AG04450 (cell line): Measurements from ENCODE around the gene PREX1. TPM values are rescaled to one million over a fixed set of nuclear protein-coding genes. Genes with fewer than 3 reads are reported as not detected.

Experiments used
- CTCF ChIA-PET: fragments of 300-600, 350-600 bp; formaldehyde crosslinking; extraction: SDS; loops from one replicate; lab custom pipeline; 2022; ENCODE audit warnings: antibody characterized with exemption, inconsistent platforms; lab: Charles Lee
- POLR2A ChIA-PET: fragments of 350-600 bp; formaldehyde crosslinking; extraction: SDS; loops from one replicate; lab custom pipeline; 2021; ENCODE audit warnings: antibody characterized with exemption, inconsistent platforms; lab: Yijun Ruan, JAX
- DNase-seq: peaks from one replicate; pipeline ENCODE4 v3.0.0-alpha.2; 2011; ENCODE audit warnings: low read depth, low spot score
- H3K27ac ChIP-seq: one replicate; pipeline ENCODE4 v1.5.1; 2012; ENCODE audit warnings: low read depth, low read length, control low read depth
- H3K27me3 ChIP-seq: one replicate; pipeline ENCODE4 v1.6.0; 2012; ENCODE audit warnings: low read length; ENCODE audit not compliant: control insufficient read depth, insufficient read depth
- H3K4me3 ChIP-seq: 2 replicates; pipeline ENCODE4 v1.5.1; 2011; ENCODE audit warnings: mild to moderate bottlenecking, low read depth, low read length, control low read depth
- H3K9me3 ChIP-seq: 2 replicates; pipeline ENCODE4 v1.5.1; 2012; ENCODE audit warnings: low read length; ENCODE audit not compliant: control insufficient read depth, insufficient read depth
- polyA plus RNA-seq: library from polyadenylated mRNA; depleted of rRNA; stranded (reverse); fragments of >200 nt; gene quantifications from 2 replicates; pipeline ENCODE4 v1.2.3, GENCODE V29; 2011
- TF ChIP-seq, protein P1 (sequence below): IDR thresholded peaks from 2 replicates; pipeline ENCODE4 v1.5.1; 2011; ENCODE audit warnings: low read depth, low read length, control low read depth, inconsistent platforms

Gene PREX1
- polyA plus RNA-seq, 1 experiment, result 0.69 TPM

DNA sequence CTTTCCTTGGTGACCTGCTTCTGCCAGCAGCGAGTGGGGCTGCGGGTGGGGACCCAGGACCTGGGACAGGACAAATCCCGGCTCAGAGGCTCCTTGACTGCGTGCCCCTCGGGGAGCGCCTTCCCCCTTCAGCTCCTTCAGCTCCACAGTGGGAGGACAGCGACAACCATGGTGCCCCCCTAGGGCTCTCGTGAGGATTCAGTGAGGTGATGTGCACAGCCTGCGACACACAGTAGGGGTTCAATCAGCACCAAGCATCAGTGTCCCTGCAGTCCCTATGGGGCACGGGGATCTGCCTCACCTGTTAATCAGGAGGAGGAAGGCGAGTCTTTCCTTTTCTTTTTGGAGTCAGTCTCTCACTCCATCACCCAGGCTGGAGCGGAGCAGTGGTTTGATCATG lies 209.2 kb downstream of the PREX1 start:
- H3K27me3 ChIP-seq, result peaks cover 7% of the 10 kb centered on the region
- TF ChIP-seq, protein P1, sequence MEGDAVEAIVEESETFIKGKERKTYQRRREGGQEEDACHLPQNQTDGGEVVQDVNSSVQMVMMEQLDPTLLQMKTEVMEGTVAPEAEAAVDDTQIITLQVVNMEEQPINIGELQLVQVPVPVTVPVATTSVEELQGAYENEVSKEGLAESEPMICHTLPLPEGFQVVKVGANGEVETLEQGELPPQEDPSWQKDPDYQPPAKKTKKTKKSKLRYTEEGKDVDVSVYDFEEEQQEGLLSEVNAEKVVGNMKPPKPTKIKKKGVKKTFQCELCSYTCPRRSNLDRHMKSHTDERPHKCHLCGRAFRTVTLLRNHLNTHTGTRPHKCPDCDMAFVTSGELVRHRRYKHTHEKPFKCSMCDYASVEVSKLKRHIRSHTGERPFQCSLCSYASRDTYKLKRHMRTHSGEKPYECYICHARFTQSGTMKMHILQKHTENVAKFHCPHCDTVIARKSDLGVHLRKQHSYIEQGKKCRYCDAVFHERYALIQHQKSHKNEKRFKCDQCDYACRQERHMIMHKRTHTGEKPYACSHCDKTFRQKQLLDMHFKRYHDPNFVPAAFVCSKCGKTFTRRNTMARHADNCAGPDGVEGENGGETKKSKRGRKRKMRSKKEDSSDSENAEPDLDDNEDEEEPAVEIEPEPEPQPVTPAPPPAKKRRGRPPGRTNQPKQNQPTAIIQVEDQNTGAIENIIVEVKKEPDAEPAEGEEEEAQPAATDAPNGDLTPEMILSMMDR, result no peak
- peaks cover 6% of the 10 kb centered on the region for H3K9me3 ChIP-seq
- ChIA-PET POLR2A (no interaction called here), CTCF (interaction anchor here (0.6 kb wide), 1 partner anchor 941 kb away, joined by 3 read pairs; no protein-coding TSS in a partner anchor)
- DNase-seq, result no peak
- no peak overlapping the region for H3K4me3 ChIP-seq
- H3K27ac ChIP-seq, result no peak overlapping the region

DNA sequence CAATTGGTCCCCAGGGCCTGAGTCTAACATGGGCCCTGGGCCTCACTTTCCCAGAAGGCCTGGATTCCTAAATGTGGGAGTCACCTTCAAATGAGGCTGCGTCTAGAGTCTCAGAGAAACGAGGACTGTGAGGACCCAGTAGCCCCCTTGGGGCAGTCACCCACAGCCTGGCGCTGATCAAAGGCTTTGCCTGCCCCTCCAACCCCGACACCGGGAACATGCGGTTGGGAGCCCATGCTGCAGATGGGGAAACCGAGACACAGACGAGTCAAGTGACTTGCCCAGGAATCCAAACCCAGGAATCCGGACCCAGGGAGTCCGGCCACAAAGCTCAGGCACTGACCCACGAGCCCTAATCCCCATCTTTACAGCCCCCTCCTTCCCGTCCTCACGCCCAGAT lies 209.7 kb downstream of the PREX1 start:
- Histone ChIP-seq H3K4me3 (no peak overlapping the region), H3K27ac (no peak overlapping the region), H3K27me3 (peaks cover 7% of the 10 kb centered on the region), H3K9me3 (peaks cover 6% of the 10 kb centered on the region)
- TF ChIP-seq, protein P1, result no peak
- POLR2A ChIA-PET, result no interaction called here
- no peak for DNase-seq
- CTCF ChIA-PET, result interaction anchor here (0.6 to 1.0 kb wide), 2 partner anchors 832 to 941 kb away, joined by 3 read pairs; no protein-coding TSS in a partner anchor

DNA sequence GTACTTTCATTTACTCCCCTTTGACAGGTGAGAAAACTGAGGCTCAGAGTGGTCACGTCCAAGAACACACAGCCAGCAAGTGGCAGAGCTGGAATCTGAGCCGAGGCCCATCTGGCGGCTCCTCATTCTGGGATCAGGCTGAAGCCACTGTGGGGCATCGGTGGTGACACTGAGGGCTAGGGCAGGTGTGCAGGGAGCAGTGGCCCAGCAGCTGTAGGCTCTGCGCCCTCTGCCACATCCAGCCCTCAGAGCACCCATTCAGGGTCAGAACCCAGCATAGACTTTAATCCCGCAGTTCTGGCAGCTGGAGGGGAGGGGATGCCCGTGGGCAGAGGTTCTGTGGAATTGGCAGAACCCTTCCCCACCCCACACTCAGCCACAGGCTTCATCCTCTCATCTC lies 210.3 kb downstream of the PREX1 start:
- POLR2A ChIA-PET, result no interaction called here
- peaks cover 6% of the 10 kb centered on the region for H3K9me3 ChIP-seq
- TF ChIP-seq, protein P1, result no peak
- DNase-seq, result no peak
- H3K4me3 ChIP-seq, result no peak overlapping the region
- H3K27me3 ChIP-seq, result peaks cover 7% of the 10 kb centered on the region
- no peak overlapping the region for H3K27ac ChIP-seq
- CTCF ChIA-PET, result interaction anchor here (1.0 kb wide), 1 partner anchor 831 kb away, joined by 3 read pairs; no protein-coding TSS in a partner anchor

DNA sequence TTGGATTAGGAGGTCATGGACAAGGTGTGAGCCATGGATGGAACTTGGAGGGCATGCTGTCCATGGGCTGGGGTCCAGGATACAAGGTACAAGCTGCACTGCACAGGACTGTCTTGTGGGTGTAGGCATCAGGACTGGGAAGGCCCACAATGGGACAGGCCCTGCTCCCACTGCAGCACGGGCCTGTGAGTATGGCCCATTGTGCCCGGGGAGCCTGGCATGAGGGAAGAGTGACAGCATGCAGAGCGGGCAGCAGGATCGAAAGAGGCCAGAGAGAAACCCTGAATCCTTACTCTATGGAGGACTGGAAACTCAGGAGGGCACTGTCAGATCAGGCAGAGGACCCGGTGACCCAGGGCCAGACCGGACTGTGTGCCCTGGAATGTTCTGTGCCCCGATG lies 211.3 kb downstream of the PREX1 start:
- Histone ChIP-seq H3K4me3 (no peak overlapping the region), H3K27me3 (peaks cover 7% of the 10 kb centered on the region), H3K9me3 (peaks cover 6% of the 10 kb centered on the region), H3K27ac (no peak overlapping the region)
- CTCF ChIA-PET, result no interaction called here
- TF ChIP-seq, protein P1, result no peak
- DNase-seq, result no peak
- POLR2A ChIA-PET, result no interaction called here

DNA sequence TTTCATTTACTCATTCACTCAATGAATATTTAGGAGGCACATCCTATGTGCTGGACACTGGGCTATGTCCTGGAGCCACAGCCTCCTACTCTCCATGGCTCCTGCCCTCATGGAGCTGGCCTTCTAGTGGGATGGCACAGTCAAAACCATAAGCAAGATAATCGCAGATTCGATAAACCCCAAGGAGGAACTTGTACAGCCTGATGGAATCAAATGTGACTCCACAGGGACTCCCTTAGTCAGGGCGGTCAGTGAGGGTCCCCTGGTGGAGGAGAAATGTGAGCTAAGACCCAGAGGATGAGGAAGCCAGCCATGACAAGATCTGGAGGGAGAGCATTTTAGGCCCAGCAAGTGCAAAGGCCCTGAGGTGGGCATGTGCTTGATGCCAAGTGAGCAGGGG lies 211.9 kb downstream of the PREX1 start:
- Histone ChIP-seq H3K4me3 (no peak overlapping the region), H3K9me3 (peaks cover 6% of the 10 kb centered on the region), H3K27me3 (peaks cover 7% of the 10 kb centered on the region), H3K27ac (no peak overlapping the region)
- DNase-seq, result no peak
- TF ChIP-seq, protein P1, result no peak
- ChIA-PET POLR2A (no interaction called here), CTCF (no interaction called here)
